Endodermal cell (in vitro differentiated cells): ENCODE results near the gene KCNJ16. TPM values are rescaled to one million over a fixed set of nuclear protein-coding genes. Genes with fewer than 3 reads are reported as not detected.

Source experiments
- DNase-seq: peaks from one replicate; pipeline ENCODE4 v3.0.0-alpha.2; 2017
- H3K27ac ChIP-seq: 2 replicates; pipeline ENCODE4 v1.5.1; 2013; ENCODE audit warnings: mild to moderate bottlenecking, low read depth, low read length, moderate library complexity
- H3K27me3 ChIP-seq: 2 replicates; pipeline ENCODE4 v1.6.1; 2013; ENCODE audit warnings: mild to moderate bottlenecking, low read length, moderate library complexity; ENCODE audit not compliant: insufficient read depth, control insufficient read depth, poor library complexity, severe bottlenecking
- H3K36me3 ChIP-seq: 2 replicates; pipeline ENCODE4 v1.7.0; 2013; ENCODE audit warnings: mild to moderate bottlenecking, low read length, moderate library complexity; ENCODE audit not compliant: control insufficient read depth, insufficient read depth
- H3K4me1 ChIP-seq: one replicate; pipeline ENCODE4 v1.7.0; 2013; ENCODE audit warnings: low read length; ENCODE audit not compliant: control insufficient read depth, insufficient read depth
- H3K4me3 ChIP-seq: 2 replicates; pipeline ENCODE4 v1.5.1; 2013; ENCODE audit warnings: mild to moderate bottlenecking, low read length, moderate library complexity
- H3K9ac ChIP-seq: 2 replicates; pipeline ENCODE4 v1.6.1; 2013; ENCODE audit warnings: mild to moderate bottlenecking, low read length, moderate library complexity; ENCODE audit not compliant: poor library complexity, severe bottlenecking; ENCODE audit errors: extremely low read depth
- H3K9me3 ChIP-seq: 2 replicates; pipeline ENCODE4 v1.6.1; 2013; ENCODE audit warnings: mild to moderate bottlenecking, low read length, moderate library complexity; ENCODE audit not compliant: control insufficient read depth
- H3K27ac Mint-ChIP-seq: 2 replicates; pipeline ENCODE4 v1.8.0; 2020; ENCODE audit warnings: mixed read lengths
- H3K27me3 Mint-ChIP-seq: 2 replicates; pipeline ENCODE4 v1.8.0; 2021; ENCODE audit warnings: mild to moderate bottlenecking, mixed read lengths; ENCODE audit not compliant: insufficient read depth
- H3K36me3 Mint-ChIP-seq: 2 replicates; pipeline ENCODE4 v1.8.0; 2020; ENCODE audit warnings: low read depth, mixed read lengths
- H3K4me1 Mint-ChIP-seq: 2 replicates; pipeline ENCODE4 v1.8.0; 2020; ENCODE audit warnings: mixed read lengths
- H3K4me3 Mint-ChIP-seq: 2 replicates; pipeline ENCODE4 v1.8.0; 2020; ENCODE audit warnings: mild to moderate bottlenecking, moderate library complexity, mixed read lengths
- H3K9me3 Mint-ChIP-seq: 2 replicates; pipeline ENCODE4 v1.8.0; 2020; ENCODE audit warnings: mild to moderate bottlenecking, mixed read lengths
- WGBS, 2 experiments: methylation state at CpG; one replicate each; pipeline versions ENCODE4 v1.1.5 to v1.1.7; 2013; ENCODE audit warnings: missing lambda C conversion rate in 2 of 2, mixed read lengths in 1 of 2; ENCODE audit not compliant: insufficient coverage in 1 of 2, insufficient read length in 1 of 2; 5-methylcytosine and 5-hydroxymethylcytosine counted together
- total RNA-seq, 2 donors: library from RNA; stranded (reverse); fragmentation: NEBNext Ultra II Directional in 1 of 2; extraction: Animal tissue kit (Norgen Biotek cat#: 25700) in 1 of 2; gene quantifications; 2 replicates in 1 of 2; 3 replicates in 1 of 2; pipeline ENCODE4 v1.2.1, GENCODE V29; 2021
- TF ChIP-seq, protein P1 (sequence below): fragments of 200-600 bp; sonication (generic); conservative IDR thresholded peaks from 2 replicates; pipeline ENCODE4 v1.5.0; 2021; ENCODE audit warnings: antibody characterized with exemption, mild to moderate bottlenecking

KCNJ16 gene
- total RNA-seq, 2 donors from 2014 or later: 0.68 to 1.5 TPM

DNA sequence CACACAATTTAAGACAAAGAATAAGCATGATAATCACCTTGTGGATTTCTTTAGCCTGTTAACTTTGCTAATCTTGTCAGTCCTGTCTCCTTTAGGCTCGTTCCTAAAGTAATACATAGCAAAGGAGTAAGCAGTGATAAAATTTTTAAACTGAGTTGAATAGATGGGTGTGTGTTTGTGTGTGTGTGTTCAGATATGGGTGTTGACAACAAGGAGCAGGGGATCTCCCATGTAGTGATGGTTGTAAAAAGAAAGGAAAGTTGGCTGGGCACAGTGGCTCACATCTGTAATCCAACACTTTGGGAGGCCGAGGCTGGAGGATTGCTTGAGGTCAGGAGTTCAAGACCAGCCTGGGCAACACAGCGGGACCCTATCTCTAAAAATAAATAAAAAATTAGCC is 49.7 kb downstream of the KCNJ16 start:
- H3K27me3 Mint-ChIP-seq: peaks cover 24% of the 10 kb centered on the region
- H3K4me3 Mint-ChIP-seq: no peak overlapping the region
- peaks cover 4% of the 10 kb centered on the region for H3K9me3 Mint-ChIP-seq
- Histone ChIP-seq H3K9ac (no peak overlapping the region), H3K9me3 (peaks cover 3% of the 10 kb centered on the region), H3K27me3 (peaks cover 50% of the 10 kb centered on the region), H3K4me3 (no peak overlapping the region), H3K36me3 (no peaks in the 10 kb centered on the region), H3K4me1 (peaks cover 4% of the 10 kb centered on the region), H3K27ac (no peak overlapping the region)
- WGBS, 2 experiments: 75 to 80% methylated on average over 1 to 3 of the region's 3 CpGs
- DNase-seq: no peak
- H3K36me3 Mint-ChIP-seq: no peaks in the 10 kb centered on the region
- peaks cover 22% of the 10 kb centered on the region for H3K4me1 Mint-ChIP-seq
- no peak overlapping the region for H3K27ac Mint-ChIP-seq
- TF ChIP-seq, protein P1, sequence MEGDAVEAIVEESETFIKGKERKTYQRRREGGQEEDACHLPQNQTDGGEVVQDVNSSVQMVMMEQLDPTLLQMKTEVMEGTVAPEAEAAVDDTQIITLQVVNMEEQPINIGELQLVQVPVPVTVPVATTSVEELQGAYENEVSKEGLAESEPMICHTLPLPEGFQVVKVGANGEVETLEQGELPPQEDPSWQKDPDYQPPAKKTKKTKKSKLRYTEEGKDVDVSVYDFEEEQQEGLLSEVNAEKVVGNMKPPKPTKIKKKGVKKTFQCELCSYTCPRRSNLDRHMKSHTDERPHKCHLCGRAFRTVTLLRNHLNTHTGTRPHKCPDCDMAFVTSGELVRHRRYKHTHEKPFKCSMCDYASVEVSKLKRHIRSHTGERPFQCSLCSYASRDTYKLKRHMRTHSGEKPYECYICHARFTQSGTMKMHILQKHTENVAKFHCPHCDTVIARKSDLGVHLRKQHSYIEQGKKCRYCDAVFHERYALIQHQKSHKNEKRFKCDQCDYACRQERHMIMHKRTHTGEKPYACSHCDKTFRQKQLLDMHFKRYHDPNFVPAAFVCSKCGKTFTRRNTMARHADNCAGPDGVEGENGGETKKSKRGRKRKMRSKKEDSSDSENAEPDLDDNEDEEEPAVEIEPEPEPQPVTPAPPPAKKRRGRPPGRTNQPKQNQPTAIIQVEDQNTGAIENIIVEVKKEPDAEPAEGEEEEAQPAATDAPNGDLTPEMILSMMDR: no peak

DNA sequence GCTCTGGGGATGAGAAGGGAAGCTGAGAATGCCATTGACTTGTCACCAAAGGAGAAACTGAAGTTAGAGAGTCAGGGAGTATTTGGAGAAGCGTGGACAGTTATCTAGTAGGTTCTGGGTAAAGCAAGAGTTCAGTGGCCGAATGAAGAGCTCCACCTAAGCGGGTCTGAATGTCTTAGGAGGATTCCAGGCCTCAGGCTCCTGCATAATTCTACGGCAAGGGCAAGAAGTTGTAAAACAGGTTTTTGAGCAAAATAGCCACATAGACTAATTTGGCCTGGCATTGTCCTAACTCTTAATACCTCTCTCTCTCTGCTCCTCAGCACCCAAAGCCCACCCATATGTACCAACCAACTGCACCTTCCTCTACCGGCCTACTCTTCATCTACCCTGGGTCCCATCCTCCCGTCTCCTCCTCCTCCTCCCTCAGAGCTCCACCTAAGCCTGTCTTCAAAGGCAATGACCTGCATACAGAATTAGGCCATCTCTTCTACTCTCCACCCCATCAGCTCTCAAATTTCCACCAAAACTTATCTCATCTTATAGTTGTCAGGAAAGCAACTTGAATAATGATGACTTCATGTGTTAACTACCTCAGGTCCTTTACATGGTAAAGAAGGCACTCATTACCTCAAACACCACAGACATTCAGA is 52.3 kb downstream of the KCNJ16 start:
- DNase-seq: no peak
- peaks cover 4% of the 10 kb centered on the region for H3K4me1 ChIP-seq
- no peaks in the 10 kb centered on the region for H3K36me3 ChIP-seq
- Mint-ChIP-seq H3K4me3 (no peak overlapping the region), H3K27ac (no peak overlapping the region), H3K36me3 (no peaks in the 10 kb centered on the region), H3K4me1 (peaks cover 26% of the 10 kb centered on the region), H3K9me3 (peaks cover 4% of the 10 kb centered on the region), H3K27me3 (peaks cover 15% of the 10 kb centered on the region)
- H3K9me3 ChIP-seq: no peaks in the 10 kb centered on the region
- no peak overlapping the region for H3K4me3 ChIP-seq
- TF ChIP-seq, protein P1: no peak
- 90 to 97% methylated on average over 4 to 6 of the region's 6 CpGs for WGBS, 2 experiments
- H3K27ac ChIP-seq: no peak overlapping the region
- no peak overlapping the region for H3K9ac ChIP-seq
- H3K27me3 ChIP-seq: peaks cover 54% of the 10 kb centered on the region

DNA sequence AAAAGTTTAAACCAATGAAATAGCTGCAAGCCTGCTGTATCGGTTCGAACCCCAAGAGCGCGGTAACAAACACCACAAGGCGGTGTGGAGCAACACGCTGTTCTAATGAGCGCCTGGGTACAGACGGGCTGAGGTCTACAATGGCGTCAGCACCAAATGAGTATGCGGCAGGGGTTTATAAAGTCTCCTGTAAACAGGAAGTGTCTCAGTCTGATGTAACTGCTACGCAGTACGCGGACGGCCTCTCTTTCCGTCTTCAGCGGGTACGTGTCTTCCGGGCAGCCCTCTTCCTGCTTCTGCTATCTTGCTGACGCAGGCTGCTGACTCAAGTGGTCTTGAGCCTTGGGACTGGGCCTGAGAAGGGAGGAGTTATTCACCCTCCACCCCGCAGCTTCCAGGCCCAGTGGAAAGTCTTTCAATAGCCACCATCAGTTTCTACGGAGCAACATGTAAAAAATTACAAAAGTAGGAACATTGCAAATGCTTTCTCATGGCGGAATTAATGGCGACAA is 53.8 kb downstream of the KCNJ16 start:
- Histone ChIP-seq H3K4me1 (peaks cover 4% of the 10 kb centered on the region), H3K4me3 (no peak overlapping the region), H3K36me3 (no peaks in the 10 kb centered on the region), H3K9ac (no peak overlapping the region), H3K27ac (no peak overlapping the region), H3K9me3 (no peaks in the 10 kb centered on the region), H3K27me3 (peaks cover 68% of the 10 kb centered on the region)
- Mint-ChIP-seq H3K9me3 (peaks cover 4% of the 10 kb centered on the region), H3K27me3 (peaks cover 14% of the 10 kb centered on the region), H3K4me1 (peaks cover 13% of the 10 kb centered on the region), H3K27ac (no peak overlapping the region), H3K36me3 (no peaks in the 10 kb centered on the region), H3K4me3 (no peak overlapping the region)
- TF ChIP-seq, protein P1: no peak
- 94 to 95% methylated on average over 19 to 23 of the region's 23 CpGs for WGBS, 2 experiments
- DNase-seq: no peak
